ENCODE data around the gene CBX2.

The CBX2 gene

GRCh38 chr17:79749156-79749815 lies 28.7 kb upstream of the CBX2 start:
- Histone ChIP-seq H3K27me3 (ENCODE audit: insufficient read depth, low read depth) (peaks cover 69% of the 10 kb centered on the region), H3K4me3 (IDR thresholded peaks at IDR 0.05; ENCODE audit: insufficient read depth, low read depth, low read length) (no peak overlapping the region), H3K4me2 (no peak overlapping the region), H4K20me1 (ENCODE audit: insufficient read depth) (no peaks in the 10 kb centered on the region), H3K36me3 (ENCODE audit: insufficient read depth) (no peaks in the 10 kb centered on the region), H3K27ac (no peak overlapping the region), H3K4me1 (ENCODE audit: low read depth, poor library complexity, severe bottlenecking) (peaks cover 16% of the 10 kb centered on the region), H3K9ac (no peak overlapping the region), H2AFZ (ENCODE audit: low read depth) (no peak overlapping the region), H3K79me2 (ENCODE audit: insufficient read depth, low read depth) (no peaks in the 10 kb centered on the region)
- no peak for TF ChIP-seq CTCF (conservative IDR thresholded peaks at IDR 0.05; ENCODE audit: low read depth, low read length)

GRCh38 chr17:79749958-79750357 lies 28.0 kb upstream of the CBX2 start:
- no peak overlapping the region for H3K4me3 ChIP-seq (IDR thresholded peaks at IDR 0.05; ENCODE audit: insufficient read depth, low read depth, low read length)
- no peaks in the 10 kb centered on the region for H4K20me1 ChIP-seq (ENCODE audit: insufficient read depth)
- H3K4me1 ChIP-seq (ENCODE audit: low read depth, poor library complexity, severe bottlenecking), result peaks cover 16% of the 10 kb centered on the region
- H2AFZ ChIP-seq (ENCODE audit: low read depth), result no peak overlapping the region
- peaks cover 71% of the 10 kb centered on the region for H3K27me3 ChIP-seq (ENCODE audit: insufficient read depth, low read depth)
- H3K79me2 ChIP-seq (ENCODE audit: insufficient read depth, low read depth), result no peaks in the 10 kb centered on the region
- H3K9ac ChIP-seq, result no peak overlapping the region
- no peak overlapping the region for H3K4me2 ChIP-seq
- H3K27ac ChIP-seq, result no peak overlapping the region
- no peaks in the 10 kb centered on the region for H3K36me3 ChIP-seq (ENCODE audit: insufficient read depth)
- TF ChIP-seq CTCF (conservative IDR thresholded peaks at IDR 0.05; ENCODE audit: low read depth, low read length), result no peak

GRCh38 chr17:79750650-79751545 lies 27.1 kb upstream of the CBX2 start:
- Histone ChIP-seq H3K4me1 (ENCODE audit: low read depth, poor library complexity, severe bottlenecking) (peaks cover 11% of the 10 kb centered on the region), H2AFZ (ENCODE audit: low read depth) (no peak overlapping the region), H3K79me2 (ENCODE audit: insufficient read depth, low read depth) (no peaks in the 10 kb centered on the region), H3K4me2 (no peak overlapping the region), H3K27ac (no peak overlapping the region), H4K20me1 (ENCODE audit: insufficient read depth) (no peaks in the 10 kb centered on the region), H3K36me3 (ENCODE audit: insufficient read depth) (no peaks in the 10 kb centered on the region), H3K27me3 (ENCODE audit: insufficient read depth, low read depth) (peaks cover 75% of the 10 kb centered on the region), H3K4me3 (IDR thresholded peaks at IDR 0.05; ENCODE audit: insufficient read depth, low read depth, low read length) (no peak overlapping the region), H3K9ac (no peak overlapping the region)
- TF ChIP-seq CTCF (conservative IDR thresholded peaks at IDR 0.05; ENCODE audit: low read depth, low read length), result no peak

GRCh38 chr17:79752175-79752574 lies 25.8 kb upstream of the CBX2 start:
- Histone ChIP-seq H3K79me2 (ENCODE audit: insufficient read depth, low read depth) (no peaks in the 10 kb centered on the region), H3K4me1 (ENCODE audit: low read depth, poor library complexity, severe bottlenecking) (peaks cover 4% of the 10 kb centered on the region), H3K27me3 (ENCODE audit: insufficient read depth, low read depth) (peaks cover 83% of the 10 kb centered on the region), H3K27ac (no peak overlapping the region), H3K9ac (no peak overlapping the region), H3K4me2 (no peak overlapping the region), H4K20me1 (ENCODE audit: insufficient read depth) (no peaks in the 10 kb centered on the region), H3K36me3 (ENCODE audit: insufficient read depth) (no peaks in the 10 kb centered on the region), H3K4me3 (IDR thresholded peaks at IDR 0.05; ENCODE audit: insufficient read depth, low read depth, low read length) (no peak overlapping the region), H2AFZ (ENCODE audit: low read depth) (no peak overlapping the region)
- TF ChIP-seq CTCF (conservative IDR thresholded peaks at IDR 0.05; ENCODE audit: low read depth, low read length), result no peak
